Naive B cell (primary cell): Measurements from ENCODE around the gene VSX1. TPM values are rescaled to one million over a fixed set of nuclear protein-coding genes. Genes with fewer than 3 reads are reported as not detected.

Source experiments
- ATAC-seq, 2 donors: fragments of 150-1000 bp; cut with Tn5 transposase; 2 replicates each; pipeline ENCODE4 v1.10.0; 2021; ENCODE audit warnings: low read depth in 2 of 2, mild to moderate bottlenecking in 2 of 2, moderate library complexity in 2 of 2
- DNase-seq: peaks from one replicate; pipeline ENCODE4 v3.0.0; 2022
- H3K27ac Mint-ChIP-seq, 6 donors: one replicate each; pipeline ENCODE4 v1.8.0; 2020 to 2022; ENCODE audit warnings: mild to moderate bottlenecking in 6 of 6, mixed read lengths in 6 of 6, moderate library complexity in 5 of 6, inconsistent platforms in 2 of 6
- H3K27me3 Mint-ChIP-seq, 3 donors: one replicate each; pipeline ENCODE4 v1.8.0; 2021 to 2022; ENCODE audit warnings: mixed read lengths in 3 of 3, mild to moderate bottlenecking in 1 of 3
- H3K36me3 Mint-ChIP-seq, 2 donors: one replicate each; pipeline ENCODE4 v1.8.0; 2020 to 2022; ENCODE audit warnings: mixed read lengths in 2 of 2, inconsistent platforms in 1 of 2, mild to moderate bottlenecking in 1 of 2
- H3K4me1 Mint-ChIP-seq, 3 donors: one replicate each; pipeline ENCODE4 v1.8.0; 2020 to 2022; ENCODE audit warnings: mixed read lengths in 3 of 3, inconsistent platforms in 1 of 3, mild to moderate bottlenecking in 1 of 3, moderate library complexity in 1 of 3
- H3K4me3 Mint-ChIP-seq, 8 donors: one replicate each; pipeline ENCODE4 v1.8.0; 2020 to 2022; ENCODE audit warnings: mild to moderate bottlenecking in 8 of 8, mixed read lengths in 8 of 8, moderate library complexity in 8 of 8, inconsistent platforms in 2 of 8
- H3K9me3 Mint-ChIP-seq, 7 donors: one replicate each; pipeline ENCODE4 v1.8.0; 2020 to 2022; ENCODE audit warnings: mixed read lengths in 7 of 7, mild to moderate bottlenecking in 5 of 7, inconsistent platforms in 2 of 7, moderate library complexity in 1 of 7
- polyA plus RNA-seq, 6 donors: library from polyadenylated mRNA; unstranded; fragments of 300-500 nt; fragmentation: Illumina TruSeq; gene quantifications; one replicate each; pipeline ENCODE4 v1.2.3, GENCODE V29; 2021; ENCODE audit warnings: low read depth in 6 of 6

Gene VSX1
- polyA plus RNA-seq, 6 donors from 2014 or later = not detected

GRCh38 chr20:25061103-25061799 is 20.7 kb downstream of the VSX1 start:
- ATAC-seq (no peak), DNase-seq (no peak)
- no peaks in the 10 kb centered on the region for H3K36me3 Mint-ChIP-seq
- no peaks in the 10 kb centered on the region for H3K9me3 Mint-ChIP-seq
- peak overlapping the region in 3 of 8 donors; percentile 17 to 68 (median 63) for H3K4me3 Mint-ChIP-seq
- peaks cover 0 to 4% (median 0%) of the 10 kb centered on the region in 3 donors for H3K27me3 Mint-ChIP-seq
- H3K4me1 Mint-ChIP-seq = peaks cover 33 to 65% (median 62%) of the 10 kb centered on the region in 3 donors
- peak overlapping the region in 2 of 6 donors; percentile 41 to 87 for H3K27ac Mint-ChIP-seq

- peak overlapping the region in 2 of 6 donors; percentile 84 to 93 for H3K27ac Mint-ChIP-seq
- peak overlapping the region in 5 of 8 donors; percentile 17 to 98 (median 79) for H3K4me3 Mint-ChIP-seq
- H3K36me3 Mint-ChIP-seq = no peaks in the 10 kb centered on the region
- DNase-seq (no peak), ATAC-seq (no peak)
- H3K9me3 Mint-ChIP-seq = no peaks in the 10 kb centered on the region
- H3K27me3 Mint-ChIP-seq = no peaks in the 10 kb centered on the region
- H3K4me1 Mint-ChIP-seq = peaks cover 37 to 69% (median 67%) of the 10 kb centered on the region in 3 donors
Observed at GRCh38 chr20:25059866-25060465, 22.0 kb downstream of the VSX1 start.

DNA sequence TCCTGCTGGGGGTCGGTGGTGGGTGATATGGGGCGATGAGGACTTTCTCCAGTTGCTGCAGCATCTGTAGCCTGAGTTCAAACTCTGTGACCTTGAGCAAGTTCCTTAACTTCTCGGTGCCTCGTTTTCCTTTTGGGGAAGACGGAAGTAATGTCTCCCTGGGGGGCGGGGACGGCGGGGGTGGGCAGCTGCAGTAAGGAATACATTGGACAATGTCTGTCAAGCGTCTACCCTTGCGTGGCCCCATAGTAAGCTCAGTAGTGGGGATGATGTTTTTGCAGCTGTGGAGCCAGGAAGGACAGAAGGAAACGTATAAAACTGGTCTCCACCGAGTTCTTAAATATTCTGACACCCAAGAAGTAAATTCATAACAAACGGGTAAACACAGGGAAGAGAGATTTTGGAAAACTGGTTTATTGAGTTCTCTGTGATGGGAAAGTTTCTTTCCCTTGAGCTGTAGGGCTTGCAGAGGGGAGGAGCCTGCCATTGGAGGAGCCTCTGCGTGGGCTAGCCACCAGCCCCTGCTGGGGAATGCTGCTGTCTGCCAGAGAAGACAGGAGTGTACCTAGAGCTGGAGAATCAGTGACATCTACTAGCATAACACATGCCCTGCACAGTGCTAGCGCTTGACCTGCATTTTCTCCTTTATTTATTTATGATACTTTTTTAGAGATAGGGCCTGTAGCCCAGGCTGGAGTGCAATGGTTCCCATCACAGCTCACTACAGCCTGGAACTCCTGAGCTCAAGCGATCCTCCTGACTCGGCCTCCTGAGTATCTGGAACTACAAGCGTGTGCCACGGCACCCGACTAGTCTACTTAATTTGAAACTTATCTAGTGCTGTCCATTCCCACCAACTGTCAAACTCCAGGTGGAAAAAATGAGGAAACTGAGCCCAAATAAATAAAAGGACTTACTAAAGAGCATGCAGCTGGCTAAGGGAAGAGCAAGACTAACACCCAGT is 22.8 kb downstream of the VSX1 start:
- no peaks in the 10 kb centered on the region for H3K9me3 Mint-ChIP-seq
- H3K4me3 Mint-ChIP-seq = peak overlapping the region; percentile 79 to 98 (median 90)
- no peaks in the 10 kb centered on the region for H3K36me3 Mint-ChIP-seq
- no peaks in the 10 kb centered on the region for H3K27me3 Mint-ChIP-seq
- no peak for ATAC-seq
- peak overlapping the region; percentile 45 to 96 (median 92) for H3K27ac Mint-ChIP-seq
- H3K4me1 Mint-ChIP-seq = peaks cover 42 to 75% (median 71%) of the 10 kb centered on the region in 3 donors
- no peak for DNase-seq

GRCh38 chr20:25058051-25058846 is 23.7 kb downstream of the VSX1 start, which contains the start of gene ACSS1:
Gene ACSS1, minus strand, starts transcription at chr20:25058139. Its CDS starts 37 bp downstream, at chr20:25058102.
- Mint-ChIP-seq H3K36me3 (no peaks in the 10 kb centered on the region), H3K4me1 (peaks cover 48 to 76% (median 75%) of the 10 kb centered on the region in 3 donors), H3K4me3 (peak within 1 kb of the TSS; percentile 83 to 98 (median 94)), H3K27ac (peak within 1 kb of the TSS; percentile 84 to 97 (median 94)), H3K27me3 (no peaks in the 10 kb centered on the region), H3K9me3 (no peaks in the 10 kb centered on the region)
- ATAC-seq = peak; percentile 67 to 70
- peak; percentile 85 for DNase-seq

GRCh38 chr20:25057234-25058050 is 24.5 kb downstream of the VSX1 start:
- Mint-ChIP-seq H3K27ac (peak overlapping the region; percentile 54 to 97 (median 92)), H3K4me3 (peak overlapping the region; percentile 83 to 98 (median 94)), H3K4me1 (peaks cover 46 to 76% (median 75%) of the 10 kb centered on the region in 3 donors), H3K9me3 (no peaks in the 10 kb centered on the region), H3K36me3 (no peaks in the 10 kb centered on the region), H3K27me3 (no peaks in the 10 kb centered on the region)
- DNase-seq = peak; percentile 84
- peak; percentile 56 to 59 for ATAC-seq

GRCh38 chr20:25056690-25057233 is 25.2 kb downstream of the VSX1 start:
- H3K27ac Mint-ChIP-seq = peak overlapping the region; percentile 84 to 97 (median 92)

GRCh38 chr20:25055711-25056495 is 26.0 kb downstream of the VSX1 start:
- Mint-ChIP-seq H3K4me3 (peak overlapping the region; percentile 83 to 98 (median 94)), H3K27me3 (no peaks in the 10 kb centered on the region), H3K4me1 (peaks cover 60 to 83% (median 78%) of the 10 kb centered on the region in 3 donors), H3K27ac (peak overlapping the region; percentile 28 to 97 (median 88)), H3K36me3 (peaks cover 0 to 6% of the 10 kb centered on the region in 2 donors), H3K9me3 (no peaks in the 10 kb centered on the region)
- no peak for ATAC-seq
- no peak for DNase-seq

More at GRCh38 chr20:25056690-25057233, 25.2 kb downstream of the VSX1 start:
- Mint-ChIP-seq H3K9me3 (no peaks in the 10 kb centered on the region), H3K4me3 (peak overlapping the region; percentile 83 to 98 (median 94)), H3K27me3 (no peaks in the 10 kb centered on the region), H3K4me1 (peaks cover 52 to 79% (median 76%) of the 10 kb centered on the region in 3 donors), H3K36me3 (no peaks in the 10 kb centered on the region)
- ATAC-seq (no peak), DNase-seq (no peak)

GRCh38 chr20:25054995-25055629 is 26.8 kb downstream of the VSX1 start:
- Mint-ChIP-seq H3K4me3 (peak overlapping the region; percentile 29 to 98 (median 88)), H3K4me1 (peaks cover 63 to 85% (median 81%) of the 10 kb centered on the region in 3 donors), H3K27me3 (no peaks in the 10 kb centered on the region), H3K9me3 (no peaks in the 10 kb centered on the region), H3K36me3 (peaks cover 0 to 7% of the 10 kb centered on the region in 2 donors), H3K27ac (peak overlapping the region in 5 of 6 donors; percentile 79 to 93 (median 92))
- ATAC-seq (no peak), DNase-seq (no peak)

DNA sequence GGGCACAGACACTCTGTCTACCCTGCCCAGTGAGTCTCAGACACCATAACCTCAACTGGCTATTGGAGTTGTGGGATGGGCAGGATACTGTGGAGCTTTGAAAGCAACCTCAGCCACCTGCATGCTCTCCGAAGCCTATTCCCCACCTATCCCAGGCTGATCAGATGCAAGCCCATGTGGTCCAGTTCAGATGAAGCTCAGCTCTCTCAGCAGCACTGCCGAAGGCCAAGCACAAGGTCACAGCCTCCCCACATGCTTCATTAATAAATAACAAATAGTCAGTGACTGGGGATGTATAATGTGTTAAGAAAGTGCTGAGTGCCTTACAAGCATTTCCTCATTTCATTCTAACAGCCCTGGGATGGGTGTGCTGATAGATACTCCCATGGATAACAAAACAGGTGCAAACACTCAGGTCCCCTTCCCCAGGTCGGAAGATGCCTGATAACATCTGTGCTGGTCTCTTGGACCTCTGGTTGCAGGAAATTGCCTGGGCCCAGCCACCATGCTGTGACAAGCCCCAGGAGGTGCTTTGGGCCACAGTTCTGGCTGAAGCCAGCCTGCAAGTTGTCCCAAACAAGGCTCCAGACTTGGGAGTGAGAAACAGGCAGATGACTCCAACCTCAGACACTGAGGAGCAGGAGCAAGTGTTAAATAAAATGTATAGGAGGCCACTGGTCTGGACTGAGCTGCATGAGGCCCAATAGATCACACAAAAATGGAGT is 27.7 kb downstream of the VSX1 start:
- no peak for DNase-seq
- no peak for ATAC-seq
- peaks cover 0 to 7% of the 10 kb centered on the region in 2 donors for H3K36me3 Mint-ChIP-seq
- H3K4me3 Mint-ChIP-seq = peak overlapping the region; percentile 82 to 98 (median 90)
- peaks cover 68 to 89% (median 86%) of the 10 kb centered on the region in 3 donors for H3K4me1 Mint-ChIP-seq
- H3K27me3 Mint-ChIP-seq = no peaks in the 10 kb centered on the region
- H3K27ac Mint-ChIP-seq = peak overlapping the region; percentile 39 to 96 (median 92)
- H3K9me3 Mint-ChIP-seq = no peaks in the 10 kb centered on the region
